HEK293 (cell line): ENCODE results near the gene MPDU1.

Source experiments
- CTCF ChIP-seq: fragments of 450-650 bp; formaldehyde crosslinking; IDR thresholded peaks from 2 replicates; pipeline ENCODE4 v1.5.1; 2016; ENCODE audit warnings: missing biosample characterization, missing genetic modification characterization
- GLI4 ChIP-seq: fragments of 450-650 bp; formaldehyde crosslinking; IDR thresholded peaks from 2 replicates; pipeline ENCODE4 v1.5.1; 2016; ENCODE audit warnings: missing biosample characterization, missing genetic modification characterization
- HOXD13 ChIP-seq: sonication (generic); formaldehyde crosslinking; IDR thresholded peaks from 2 replicates; pipeline ENCODE4 v1.8.0; 2022; ENCODE audit warnings: missing genetic modification reagents, borderline replicate concordance
- OSR2 ChIP-seq: fragments of 450-650 bp; formaldehyde crosslinking; IDR thresholded peaks from 2 replicates; pipeline ENCODE4 v1.5.1; 2016; ENCODE audit warnings: missing biosample characterization, missing genetic modification characterization
- REPIN1 ChIP-seq: fragments of 450-650 bp; formaldehyde crosslinking; IDR thresholded peaks from 2 replicates; pipeline ENCODE4 v1.5.1; 2017; ENCODE audit warnings: missing biosample characterization, missing genetic modification characterization, low read depth
- SALL2 ChIP-seq: fragments of 450-650 bp; formaldehyde crosslinking; IDR thresholded peaks from 2 replicates; pipeline ENCODE4 v1.5.0; 2017; ENCODE audit warnings: missing biosample characterization, mild to moderate bottlenecking, missing genetic modification characterization, borderline replicate concordance
- SP7 ChIP-seq: fragments of 450-650 bp; formaldehyde crosslinking; IDR thresholded peaks from 2 replicates; pipeline ENCODE4 v1.5.1; 2016; ENCODE audit warnings: missing biosample characterization, missing genetic modification characterization
- TSHZ1 ChIP-seq: fragments of 450-650 bp; formaldehyde crosslinking; IDR thresholded peaks from 2 replicates; pipeline ENCODE4 v1.5.1; 2016; ENCODE audit warnings: missing biosample characterization, missing genetic modification characterization, borderline replicate concordance
- ZBTB17 ChIP-seq: fragments of 450-650 bp; formaldehyde crosslinking; IDR thresholded peaks from 2 replicates; pipeline ENCODE4 v1.5.1; 2016; ENCODE audit warnings: missing biosample characterization, missing genetic modification characterization
- ZBTB20 ChIP-seq: fragments of 450-650 bp; formaldehyde crosslinking; IDR thresholded peaks from 2 replicates; pipeline ENCODE4 v1.5.1; 2016; ENCODE audit warnings: missing biosample characterization, missing genetic modification characterization
- ZBTB7A ChIP-seq: fragments of 450-650 bp; formaldehyde crosslinking; IDR thresholded peaks from 2 replicates; pipeline ENCODE4 v1.5.1; 2016; ENCODE audit warnings: low read depth, missing biosample characterization, missing genetic modification characterization
- ZFP37 ChIP-seq: fragments of 450-650 bp; formaldehyde crosslinking; IDR thresholded peaks from 2 replicates; pipeline ENCODE4 v1.5.1; 2016; ENCODE audit warnings: missing biosample characterization, missing genetic modification characterization
- ZFP69B ChIP-seq: fragments of 450-650 bp; formaldehyde crosslinking; IDR thresholded peaks from 2 replicates; pipeline ENCODE4 v1.5.1; 2016; ENCODE audit warnings: missing biosample characterization, missing genetic modification characterization
- ZNF112 ChIP-seq: fragments of 450-650 bp; formaldehyde crosslinking; IDR thresholded peaks from 2 replicates; pipeline ENCODE4 v1.5.0; 2017; ENCODE audit warnings: missing biosample characterization, missing genetic modification characterization
- ZNF157 ChIP-seq: fragments of 450-650 bp; formaldehyde crosslinking; IDR thresholded peaks from 2 replicates; pipeline ENCODE4 v1.5.1; 2016; ENCODE audit warnings: missing biosample characterization, missing genetic modification characterization
- ZNF223 ChIP-seq: fragments of 450-650 bp; formaldehyde crosslinking; IDR thresholded peaks from 2 replicates; pipeline ENCODE4 v1.5.1; 2016; ENCODE audit warnings: missing biosample characterization, missing genetic modification characterization
- ZNF239 ChIP-seq: fragments of 450-650 bp; formaldehyde crosslinking; IDR thresholded peaks from 2 replicates; pipeline ENCODE4 v1.5.1; 2016; ENCODE audit warnings: missing biosample characterization, missing genetic modification characterization
- ZNF510 ChIP-seq: fragments of 450-650 bp; formaldehyde crosslinking; IDR thresholded peaks from 2 replicates; pipeline ENCODE4 v1.5.1; 2018; ENCODE audit warnings: mild to moderate bottlenecking, missing genetic modification characterization, missing biosample characterization; ENCODE audit not compliant: insufficient replicate concordance
- ZNF513 ChIP-seq: fragments of 450-650 bp; IDR thresholded peaks from 2 replicates; pipeline ENCODE4 v1.5.1; 2018; ENCODE audit warnings: missing biosample characterization, missing genetic modification characterization
- ZNF544 ChIP-seq: fragments of 450-650 bp; formaldehyde crosslinking; IDR thresholded peaks from 2 replicates; pipeline ENCODE4 v1.5.0; 2017; ENCODE audit warnings: missing biosample characterization, missing genetic modification characterization
- ZNF624 ChIP-seq: fragments of 450-650 bp; formaldehyde crosslinking; IDR thresholded peaks from 2 replicates; pipeline ENCODE4 v1.5.1; 2017; ENCODE audit warnings: missing biosample characterization, missing genetic modification characterization
- ZNF837 ChIP-seq: fragments of 450-650 bp; formaldehyde crosslinking; IDR thresholded peaks from 2 replicates; pipeline ENCODE4 v1.5.1; 2016; ENCODE audit warnings: missing biosample characterization, missing genetic modification characterization
- TF ChIP-seq, protein P1 (sequence below): fragments of 450-650 bp; formaldehyde crosslinking; IDR thresholded peaks from 2 replicates; pipeline ENCODE4 v1.5.1; 2016; ENCODE audit warnings: missing biosample characterization, missing genetic modification characterization
- TF ChIP-seq, protein P2 (sequence below): fragments of 450-650 bp; formaldehyde crosslinking; IDR thresholded peaks from 2 replicates; pipeline ENCODE4 v1.5.1; 2016; ENCODE audit warnings: missing biosample characterization, missing genetic modification characterization, borderline replicate concordance

MPDU1 gene

GRCh38 chr17:7579834-7580603 is 3.6 kb upstream of the MPDU1 start (continued):
- TF ChIP-seq ZNF837 (tag by site-specific recombination) = 0 out of 2 replicates have a peak, but pooled peaks have one; percentile 73
- TF ChIP-seq ZNF239 (tag by site-specific recombination) = no peak
- TF ChIP-seq REPIN1 (tag by site-specific recombination) = no peak
- TF ChIP-seq ZNF112 (tag by site-specific recombination) = no peak
- TF ChIP-seq ZNF544 = no peak
- no peak for TF ChIP-seq ZNF510 (tag by site-specific recombination)
- TF ChIP-seq, protein P1, sequence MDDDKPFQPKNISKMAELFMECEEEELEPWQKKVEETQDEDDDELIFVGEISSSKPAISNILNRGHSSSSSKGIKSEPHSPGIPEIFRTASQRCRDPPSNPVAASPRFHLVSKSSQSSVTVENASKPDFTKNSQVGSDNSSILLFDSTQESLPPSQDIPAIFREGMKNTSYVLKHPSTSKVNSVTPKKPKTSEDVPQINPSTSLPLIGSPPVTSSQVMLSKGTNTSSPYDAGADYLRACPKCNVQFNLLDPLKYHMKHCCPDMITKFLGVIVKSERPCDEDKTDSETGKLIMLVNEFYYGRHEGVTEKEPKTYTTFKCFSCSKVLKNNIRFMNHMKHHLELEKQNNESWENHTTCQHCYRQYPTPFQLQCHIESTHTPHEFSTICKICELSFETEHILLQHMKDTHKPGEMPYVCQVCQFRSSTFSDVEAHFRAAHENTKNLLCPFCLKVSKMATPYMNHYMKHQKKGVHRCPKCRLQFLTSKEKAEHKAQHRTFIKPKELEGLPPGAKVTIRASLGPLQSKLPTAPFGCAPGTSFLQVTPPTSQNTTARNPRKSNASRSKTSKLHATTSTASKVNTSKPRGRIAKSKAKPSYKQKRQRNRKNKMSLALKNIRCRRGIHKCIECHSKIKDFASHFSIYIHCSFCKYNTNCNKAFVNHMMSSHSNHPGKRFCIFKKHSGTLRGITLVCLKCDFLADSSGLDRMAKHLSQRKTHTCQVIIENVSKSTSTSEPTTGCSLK (tag by site-specific recombination) = no peak
- TF ChIP-seq SP7 = no peak
- TF ChIP-seq ZBTB20 (tag by site-specific recombination) = 0 out of 2 replicates have a peak, but pooled peaks have one; percentile 13
- 0 out of 2 replicates have a peak, but pooled peaks have one; percentile 60 for TF ChIP-seq ZNF624 (tag by site-specific recombination)
- no peak for TF ChIP-seq OSR2 (tag by site-specific recombination)
- TF ChIP-seq GLI4 (tag by site-specific recombination) = no peak; the same call in 1 of the 2 replicates
- TF ChIP-seq ZFP37 (tag by site-specific recombination) = no peak
- no peak for TF ChIP-seq ZBTB17 (tag by site-specific recombination)
- TF ChIP-seq ZNF223 (tag by site-specific recombination) = no peak
- peak; percentile 36; the same call in 1 of the 2 replicates for TF ChIP-seq CTCF (tag by site-specific recombination)
- no peak; the same call in 1 of the 2 replicates for TF ChIP-seq ZNF157
- TF ChIP-seq TSHZ1 (tag by site-specific recombination) = no peak
- no peak for TF ChIP-seq ZFP69B (tag by site-specific recombination)
- no peak for TF ChIP-seq HOXD13 (CRISPR knock-in tag)
- TF ChIP-seq SALL2 (tag by site-specific recombination) = 0 out of 2 replicates have a peak, but pooled peaks have one; percentile 21
- TF ChIP-seq, protein P2, sequence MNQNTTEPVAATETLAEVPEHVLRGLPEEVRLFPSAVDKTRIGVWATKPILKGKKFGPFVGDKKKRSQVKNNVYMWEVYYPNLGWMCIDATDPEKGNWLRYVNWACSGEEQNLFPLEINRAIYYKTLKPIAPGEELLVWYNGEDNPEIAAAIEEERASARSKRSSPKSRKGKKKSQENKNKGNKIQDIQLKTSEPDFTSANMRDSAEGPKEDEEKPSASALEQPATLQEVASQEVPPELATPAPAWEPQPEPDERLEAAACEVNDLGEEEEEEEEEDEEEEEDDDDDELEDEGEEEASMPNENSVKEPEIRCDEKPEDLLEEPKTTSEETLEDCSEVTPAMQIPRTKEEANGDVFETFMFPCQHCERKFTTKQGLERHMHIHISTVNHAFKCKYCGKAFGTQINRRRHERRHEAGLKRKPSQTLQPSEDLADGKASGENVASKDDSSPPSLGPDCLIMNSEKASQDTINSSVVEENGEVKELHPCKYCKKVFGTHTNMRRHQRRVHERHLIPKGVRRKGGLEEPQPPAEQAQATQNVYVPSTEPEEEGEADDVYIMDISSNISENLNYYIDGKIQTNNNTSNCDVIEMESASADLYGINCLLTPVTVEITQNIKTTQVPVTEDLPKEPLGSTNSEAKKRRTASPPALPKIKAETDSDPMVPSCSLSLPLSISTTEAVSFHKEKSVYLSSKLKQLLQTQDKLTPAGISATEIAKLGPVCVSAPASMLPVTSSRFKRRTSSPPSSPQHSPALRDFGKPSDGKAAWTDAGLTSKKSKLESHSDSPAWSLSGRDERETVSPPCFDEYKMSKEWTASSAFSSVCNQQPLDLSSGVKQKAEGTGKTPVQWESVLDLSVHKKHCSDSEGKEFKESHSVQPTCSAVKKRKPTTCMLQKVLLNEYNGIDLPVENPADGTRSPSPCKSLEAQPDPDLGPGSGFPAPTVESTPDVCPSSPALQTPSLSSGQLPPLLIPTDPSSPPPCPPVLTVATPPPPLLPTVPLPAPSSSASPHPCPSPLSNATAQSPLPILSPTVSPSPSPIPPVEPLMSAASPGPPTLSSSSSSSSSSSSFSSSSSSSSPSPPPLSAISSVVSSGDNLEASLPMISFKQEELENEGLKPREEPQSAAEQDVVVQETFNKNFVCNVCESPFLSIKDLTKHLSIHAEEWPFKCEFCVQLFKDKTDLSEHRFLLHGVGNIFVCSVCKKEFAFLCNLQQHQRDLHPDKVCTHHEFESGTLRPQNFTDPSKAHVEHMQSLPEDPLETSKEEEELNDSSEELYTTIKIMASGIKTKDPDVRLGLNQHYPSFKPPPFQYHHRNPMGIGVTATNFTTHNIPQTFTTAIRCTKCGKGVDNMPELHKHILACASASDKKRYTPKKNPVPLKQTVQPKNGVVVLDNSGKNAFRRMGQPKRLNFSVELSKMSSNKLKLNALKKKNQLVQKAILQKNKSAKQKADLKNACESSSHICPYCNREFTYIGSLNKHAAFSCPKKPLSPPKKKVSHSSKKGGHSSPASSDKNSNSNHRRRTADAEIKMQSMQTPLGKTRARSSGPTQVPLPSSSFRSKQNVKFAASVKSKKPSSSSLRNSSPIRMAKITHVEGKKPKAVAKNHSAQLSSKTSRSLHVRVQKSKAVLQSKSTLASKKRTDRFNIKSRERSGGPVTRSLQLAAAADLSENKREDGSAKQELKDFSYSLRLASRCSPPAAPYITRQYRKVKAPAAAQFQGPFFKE (tag by site-specific recombination) = no peak
- TF ChIP-seq ZNF513 (tag by site-specific recombination) = no peak
- 0 out of 2 replicates have a peak, but pooled peaks have one; percentile 66 for TF ChIP-seq ZBTB7A (tag by site-specific recombination)
